Right lung (tissue), 5 donors: ENCODE measurements around the gene TMEM138. TPM values are rescaled to one million over a fixed set of nuclear protein-coding genes. Genes with fewer than 3 reads are reported as not detected.
"Not testable (repeated sequence)": the region's sequence is repeated elsewhere in the genome, so short reads cannot be mapped to it uniquely, and the experiment has no call there.

Source experiments
- DNase-seq, 2 donors: peaks; one replicate each; pipeline ENCODE4 v3.0.0-alpha.2; 2013
- polyA plus RNA-seq, 5 donors: library from polyadenylated mRNA; unstranded; fragments of 120-200 nt; gene quantifications; one replicate each; pipeline versions ENCODE4 v1.2.1 to v1.2.3, GENCODE V29; 2013; ENCODE audit warnings: inconsistent platforms in 1 of 5, low replicate concordance in 1 of 5; ENCODE audit not compliant: insufficient read length in 5 of 5, insufficient read depth in 1 of 5

TMEM138 gene
- polyA plus RNA-seq, 5 donors = 42.7 to 56.1 (median 48.8) TPM

DNA sequence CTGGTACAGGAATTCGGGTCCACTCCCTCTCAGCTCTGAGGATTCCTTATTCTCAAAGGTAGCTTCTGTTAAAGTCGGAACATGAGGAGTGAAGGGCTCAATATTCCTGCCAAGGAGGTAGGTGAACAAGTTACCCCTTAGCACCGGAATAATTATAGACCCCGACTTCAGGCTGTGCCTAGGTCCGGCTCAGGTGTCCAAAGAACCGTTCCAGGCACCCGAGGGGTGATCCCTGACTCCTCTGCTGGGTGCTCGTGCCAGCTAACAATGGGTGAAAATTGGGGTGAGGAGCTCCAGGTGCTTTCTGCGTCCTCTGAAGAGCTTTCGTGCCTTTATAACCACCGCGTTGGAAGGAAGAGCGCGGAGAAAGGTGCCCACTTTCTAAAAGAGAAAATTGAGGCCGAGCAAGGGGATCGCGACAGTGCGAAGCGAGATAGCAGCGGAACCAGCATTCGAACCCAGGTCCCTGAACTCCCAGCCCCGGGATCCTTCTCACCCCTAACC is 885 bp upstream of the TMEM138 start:
- DNase-seq = no peak

DNA sequence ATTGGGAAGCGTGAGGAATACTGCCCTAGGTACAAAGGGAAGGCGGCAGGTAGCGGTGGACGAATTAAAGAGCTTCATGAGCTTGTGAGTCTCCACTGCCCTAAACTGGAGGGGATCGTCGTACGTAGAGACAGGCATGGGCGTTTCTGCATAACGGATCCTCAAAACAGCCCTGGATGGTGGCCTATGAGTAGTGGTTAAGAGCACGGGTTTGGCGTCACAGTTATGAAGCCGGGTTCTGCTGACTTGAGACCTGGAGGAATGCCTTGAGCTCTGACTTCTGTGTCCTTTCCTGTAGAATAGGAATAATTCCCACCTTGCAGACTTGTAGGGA is 335 bp downstream of the TMEM138 start:
- DNase-seq = no peak

DNA sequence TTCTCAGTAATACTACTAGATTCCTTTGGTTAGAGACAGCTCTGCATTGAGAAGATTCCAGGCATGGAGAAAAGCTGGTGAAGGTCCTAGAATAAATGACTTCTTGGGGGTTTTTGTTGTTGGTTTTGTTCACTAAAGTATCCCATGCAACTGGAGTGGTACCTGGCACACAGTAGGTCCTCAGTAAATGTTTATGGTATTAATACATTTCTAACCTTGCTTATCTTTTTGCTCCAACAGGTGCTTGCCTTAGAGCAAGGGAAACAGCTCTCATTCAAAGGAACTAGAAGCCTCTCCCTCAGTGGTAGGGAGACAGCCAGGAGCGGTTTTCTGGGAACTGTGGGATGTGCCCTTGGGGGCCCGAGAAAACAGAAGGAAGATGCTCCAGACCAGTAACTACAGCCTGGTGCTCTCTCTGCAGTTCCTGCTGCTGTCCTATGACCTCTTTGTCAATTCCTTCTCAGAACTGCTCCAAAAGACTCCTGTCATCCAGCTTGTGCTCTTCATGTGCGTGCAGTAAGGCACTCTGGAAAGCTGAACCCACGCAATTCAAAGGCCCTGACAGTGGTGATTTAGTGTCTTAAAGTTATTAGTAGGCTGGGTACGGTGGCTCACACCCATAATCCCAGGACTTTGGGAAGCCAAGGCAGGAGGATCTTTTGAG is 2.0 kb downstream of the TMEM138 start:
- DNase-seq = no peak

DNA sequence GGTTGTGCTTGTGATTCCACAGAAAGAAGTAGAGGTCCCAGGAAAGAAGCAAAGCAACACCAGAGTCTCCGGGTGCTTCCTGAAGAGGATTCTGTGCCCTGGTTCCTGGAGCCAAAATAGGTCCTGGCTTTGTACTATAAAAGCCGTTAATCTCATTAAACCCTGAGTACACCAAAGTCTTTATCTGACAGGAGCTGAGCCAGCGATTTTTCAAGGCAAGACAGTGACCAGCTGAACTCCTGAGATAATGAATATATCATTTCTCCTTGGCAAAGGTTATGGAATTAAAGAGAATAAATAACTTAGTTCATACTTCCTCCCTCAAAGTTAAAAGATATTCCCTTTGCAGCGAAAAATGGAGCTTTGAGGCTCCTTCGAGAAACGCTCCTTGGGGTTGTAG is 5.2 kb downstream of the TMEM138 start:
- no peak for DNase-seq

DNA sequence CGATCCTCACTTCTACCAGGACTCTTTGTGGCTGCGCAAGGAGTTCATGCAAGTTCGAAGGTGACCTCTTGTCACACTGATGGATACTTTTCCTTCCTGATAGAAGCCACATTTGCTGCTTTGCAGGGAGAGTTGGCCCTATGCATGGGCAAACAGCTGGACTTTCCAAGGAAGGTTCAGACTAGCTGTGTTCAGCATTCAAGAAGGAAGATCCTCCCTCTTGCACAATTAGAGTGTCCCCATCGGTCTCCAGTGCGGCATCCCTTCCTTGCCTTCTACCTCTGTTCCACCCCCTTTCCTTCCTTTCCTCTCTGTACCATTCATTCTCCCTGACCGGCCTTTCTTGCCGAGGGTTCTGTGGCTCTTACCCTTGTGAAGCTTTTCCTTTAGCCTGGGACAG is 6.5 kb downstream of the TMEM138 start:
- no peak for DNase-seq

DNA sequence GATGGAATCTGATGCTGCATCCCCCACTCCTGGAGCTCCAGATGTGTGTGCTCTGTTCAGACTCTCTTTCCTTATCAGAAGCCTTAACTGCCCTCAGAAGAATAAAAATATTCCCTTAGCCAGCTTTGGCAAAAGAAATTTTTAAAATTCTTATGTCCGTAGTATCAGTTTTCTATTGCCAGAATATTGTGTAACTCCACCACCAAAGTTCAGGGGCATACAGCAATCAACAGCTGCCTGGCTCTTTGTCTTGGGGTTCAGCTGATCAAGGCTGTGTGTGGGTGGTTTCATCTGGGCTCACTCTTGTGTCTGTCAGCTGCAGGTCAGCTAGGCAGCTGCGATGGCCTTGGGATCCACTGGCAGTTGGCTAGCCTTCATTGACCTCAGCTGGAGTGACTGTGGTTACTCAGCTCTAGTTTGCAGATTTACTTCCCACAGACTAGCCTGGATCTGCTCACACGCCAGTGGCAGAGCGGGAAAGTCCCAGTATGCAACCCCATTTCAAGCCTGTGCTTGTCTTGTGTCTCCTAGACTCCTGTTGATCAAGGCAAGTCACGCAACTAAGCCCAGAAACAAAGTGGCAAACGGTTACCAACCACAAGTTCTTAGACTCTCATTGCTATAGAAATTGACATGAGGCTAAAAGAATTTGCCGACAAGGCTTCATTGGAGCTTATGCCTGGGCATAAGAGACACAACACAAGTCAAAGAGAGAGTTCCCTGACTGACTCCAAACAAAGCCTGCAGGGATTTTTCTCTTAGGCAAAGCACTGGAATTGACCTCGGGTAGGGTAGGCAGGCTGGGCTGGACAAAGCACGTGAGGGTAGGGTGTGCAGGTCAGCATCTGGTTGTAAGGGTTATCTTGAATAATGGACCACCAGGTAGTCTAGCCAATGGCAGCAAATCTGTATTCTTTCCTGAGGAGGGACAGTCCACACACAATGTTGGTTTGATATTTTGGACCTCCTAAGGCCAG is 7.5 kb downstream of the TMEM138 start:
- peak in 1 of 2 donors; percentile 54 for DNase-seq

DNA sequence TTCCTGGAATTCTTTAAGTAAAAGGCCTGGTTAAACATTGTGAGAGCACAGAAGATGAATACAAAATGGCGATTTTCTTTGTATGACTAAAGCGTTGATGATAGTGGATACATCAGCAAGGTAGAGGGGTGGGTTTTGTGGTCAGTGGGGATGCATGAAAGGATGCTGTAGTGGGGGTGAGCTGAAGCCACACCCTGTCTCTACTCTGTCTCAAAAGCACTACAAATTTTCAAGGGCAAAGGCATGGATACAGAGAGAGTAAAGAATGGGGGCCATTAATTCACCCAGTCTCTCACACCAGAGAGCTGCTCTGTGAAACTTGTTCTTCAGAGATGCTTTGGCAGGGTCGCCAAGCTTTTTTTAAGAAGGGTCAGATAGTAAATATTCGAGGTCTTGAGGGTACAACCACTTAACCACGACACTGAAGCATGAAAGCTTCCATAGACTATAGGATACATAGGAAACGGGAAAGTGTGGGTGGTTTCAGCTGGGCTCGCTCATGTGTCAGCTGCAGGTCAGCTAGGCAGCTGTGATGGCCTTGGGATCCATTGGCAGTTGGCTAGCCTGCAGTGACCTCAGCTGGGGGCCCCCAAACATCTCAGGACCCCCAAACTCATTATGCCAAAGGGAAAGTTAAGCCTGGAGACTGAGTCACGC is 8.3 kb downstream of the TMEM138 start:
- no peak for DNase-seq

DNA sequence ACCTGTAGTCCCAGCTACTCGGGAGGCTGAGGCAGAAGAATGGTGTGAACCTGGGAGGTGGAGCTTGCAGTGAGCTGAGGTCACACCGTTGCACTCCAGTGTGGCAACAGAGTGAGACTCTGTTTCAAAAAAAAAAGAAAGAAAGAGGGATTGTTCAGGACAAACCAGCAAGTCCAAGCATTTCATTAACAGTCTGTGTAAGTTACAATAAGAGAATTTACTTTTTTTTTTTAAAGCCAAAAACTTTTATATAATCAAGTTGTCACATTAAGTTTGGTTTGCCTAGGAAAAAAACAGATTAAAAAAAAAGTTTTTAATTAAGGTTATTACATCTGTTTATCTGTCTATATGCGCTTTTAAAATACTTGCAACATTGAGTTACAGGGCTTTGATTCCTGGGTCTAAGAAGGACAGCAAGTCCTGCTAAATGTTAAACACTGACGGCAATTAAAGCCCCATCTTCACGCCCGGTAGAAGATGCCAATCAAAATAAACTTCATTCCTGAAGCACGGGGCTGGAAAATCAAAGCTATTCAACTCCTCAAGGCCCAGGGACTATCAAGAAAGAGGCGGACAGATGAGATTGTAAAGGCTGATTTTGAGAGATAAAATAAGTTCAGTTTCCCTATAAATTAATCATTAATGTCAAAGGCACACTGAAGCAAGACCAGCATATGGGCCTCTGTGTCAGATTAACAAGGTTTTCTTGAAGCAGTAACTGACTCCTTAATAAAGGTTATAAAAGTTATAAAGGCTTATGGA is 10.7 kb downstream of the TMEM138 start:
- DNase-seq = no peak

DNA sequence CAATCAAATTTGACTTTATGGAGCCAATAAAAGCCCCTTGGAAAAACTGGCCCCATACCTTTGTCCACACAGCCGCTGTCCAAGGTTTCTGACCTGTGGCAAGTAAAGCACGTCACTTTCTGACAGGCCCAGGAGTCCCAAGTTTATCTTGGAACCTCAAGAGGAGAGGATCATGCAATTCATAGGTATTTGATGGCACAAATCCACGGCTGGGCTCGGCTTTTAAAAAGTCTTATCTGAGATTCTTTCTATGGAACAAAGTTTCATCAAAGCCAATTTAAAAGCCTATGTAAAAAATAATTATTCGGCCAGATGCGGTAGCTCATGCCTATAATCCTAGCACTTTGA is 13.6 kb downstream of the TMEM138 start:
- DNase-seq = no peak

DNA sequence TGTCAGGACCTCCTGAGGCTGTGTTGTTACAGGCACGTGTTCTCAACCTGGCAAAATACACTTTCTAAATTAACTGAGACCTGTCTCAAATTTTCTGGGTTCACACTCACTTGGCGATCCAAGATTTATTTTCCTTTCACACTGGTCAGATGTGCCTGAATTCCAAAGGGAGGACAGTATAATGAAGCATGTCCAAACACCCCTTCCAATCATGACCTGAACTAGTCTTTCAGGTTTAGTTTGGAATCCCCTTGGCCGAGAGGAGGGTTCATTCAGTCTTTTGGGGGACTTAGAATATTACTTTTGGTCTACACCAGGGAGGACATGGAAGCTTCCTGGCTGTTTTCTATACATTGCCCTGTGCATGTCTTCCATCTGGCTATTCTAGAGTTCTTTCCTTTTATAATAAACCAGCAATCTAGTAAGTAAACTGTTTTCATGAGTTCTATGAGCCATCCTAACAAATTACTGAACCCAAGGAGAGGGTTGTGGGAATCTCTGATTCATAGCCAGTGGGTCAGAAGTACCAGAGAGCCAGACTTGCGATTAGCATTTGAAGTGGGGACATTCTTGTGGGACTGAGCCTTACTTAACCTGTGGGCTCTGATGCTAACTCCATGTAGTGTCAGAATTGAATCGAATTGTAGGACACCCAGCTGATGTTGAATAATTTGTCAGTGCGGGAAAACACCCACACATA is 15.4 kb downstream of the TMEM138 start:
- no peak for DNase-seq

DNA sequence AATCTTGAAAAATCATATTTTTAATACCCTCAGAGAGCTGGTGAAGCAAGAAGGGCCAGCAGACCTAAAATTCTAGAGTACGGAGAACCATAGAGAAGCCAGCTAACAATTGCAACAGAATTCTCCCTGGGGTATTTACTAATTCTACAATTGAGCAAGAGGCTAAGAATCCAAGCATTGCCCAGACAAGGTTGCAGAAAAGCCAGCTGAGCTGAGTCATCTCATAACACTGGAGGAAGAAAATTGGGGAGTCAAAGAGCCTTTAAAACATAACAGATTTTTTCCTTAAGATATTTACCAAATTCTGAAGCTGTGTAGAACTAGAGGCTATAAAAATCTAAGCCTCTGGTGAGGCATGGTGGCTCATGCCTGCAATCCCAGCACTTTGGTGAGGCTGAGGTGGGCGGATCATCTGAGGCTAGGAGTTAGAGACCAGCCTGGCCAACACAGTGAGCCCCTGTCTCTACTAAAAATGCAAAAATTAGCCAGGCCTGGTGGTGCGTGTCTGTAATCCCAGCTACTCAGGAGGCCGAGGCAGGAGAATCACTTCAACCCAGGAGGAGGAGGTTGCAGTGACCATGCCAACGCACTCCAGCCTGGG is 16.6 kb downstream of the TMEM138 start:
- no peak for DNase-seq

DNA sequence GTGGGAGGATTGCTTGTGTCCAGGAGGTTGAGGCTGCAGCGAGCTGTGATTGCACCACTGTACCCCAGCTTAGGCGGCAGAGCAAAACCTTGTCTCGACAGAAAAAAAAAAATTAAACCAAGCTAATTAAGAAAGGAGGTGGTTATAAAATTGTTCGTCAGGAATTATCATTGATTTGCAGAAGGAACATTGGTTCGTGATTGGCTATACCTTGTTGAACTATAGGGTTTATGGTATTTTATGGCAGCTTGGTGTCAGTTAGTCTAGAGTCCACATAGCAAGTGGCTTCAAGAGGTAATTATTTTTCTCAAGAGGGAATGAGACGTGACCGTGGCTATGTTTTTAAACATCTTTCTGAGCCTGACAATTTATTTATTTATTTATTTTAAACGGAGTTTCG is 18.7 kb downstream of the TMEM138 start:
- DNase-seq = no peak

DNA sequence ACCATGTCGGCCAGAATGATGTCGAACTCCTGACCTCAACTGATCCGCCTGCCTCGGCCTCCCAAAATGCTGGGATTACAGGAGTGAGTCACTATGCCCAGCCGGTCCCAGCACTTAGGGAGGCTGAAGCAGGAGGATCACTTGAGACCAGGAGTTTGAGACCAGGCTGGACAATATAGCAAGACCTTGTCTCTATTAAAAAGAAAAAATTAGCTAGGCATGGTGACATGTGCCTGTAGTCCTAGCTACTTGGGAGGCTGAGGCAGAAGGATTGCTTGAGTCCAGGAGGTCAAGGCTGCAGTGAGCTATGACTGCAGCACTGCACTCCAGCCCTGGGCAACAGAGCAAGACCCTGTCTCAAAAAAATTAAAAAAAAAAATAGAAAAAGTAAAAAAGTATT is 21.7 kb downstream of the TMEM138 start:
- DNase-seq = not testable (repeated sequence)

DNA sequence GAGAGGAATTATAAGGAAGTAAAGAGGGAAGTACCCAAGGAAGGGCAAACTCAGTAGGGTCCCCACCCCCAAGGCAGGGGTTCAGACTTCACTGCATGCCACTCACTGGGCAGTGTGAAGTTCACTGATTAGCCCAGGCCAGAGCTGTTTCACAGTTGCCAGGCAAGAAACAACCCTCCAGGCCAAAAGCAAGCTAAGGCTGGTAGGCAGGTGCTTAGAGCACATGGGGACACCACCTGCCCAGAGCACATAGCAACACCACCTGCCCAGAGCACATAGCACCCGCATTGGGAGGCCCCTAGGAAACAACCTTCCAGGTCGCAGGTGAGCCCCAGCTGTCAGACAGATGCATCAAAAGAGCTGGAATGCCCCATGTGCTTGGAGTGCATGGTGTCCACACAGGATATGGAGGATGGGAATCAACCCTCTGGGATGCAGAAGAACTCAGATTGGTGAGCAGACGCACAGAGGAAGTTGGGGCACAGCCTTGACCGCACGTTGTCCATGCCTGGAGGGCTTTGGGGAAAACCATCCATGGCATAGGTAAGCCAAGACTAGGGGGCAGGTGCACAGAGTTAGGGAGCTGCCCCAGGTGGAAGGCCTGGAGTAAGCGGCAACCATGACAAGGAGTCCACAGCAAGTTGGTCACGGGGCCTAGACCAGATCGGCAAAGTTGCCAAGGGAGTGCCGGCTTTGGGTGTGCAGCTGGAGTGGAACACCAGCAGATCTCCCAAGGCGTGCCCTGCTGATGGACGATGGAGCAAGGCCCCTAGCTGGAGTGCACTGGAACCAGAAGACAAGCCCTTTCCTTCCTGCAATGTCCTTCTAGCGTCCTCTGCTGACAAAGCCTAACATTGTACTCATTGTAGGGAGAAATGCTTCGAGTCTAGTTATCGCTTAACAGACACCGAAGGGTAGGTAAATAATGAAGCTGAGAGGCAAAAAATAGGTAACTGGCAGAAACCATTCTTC is 22.4 kb downstream of the TMEM138 start:
- no peak for DNase-seq

DNA sequence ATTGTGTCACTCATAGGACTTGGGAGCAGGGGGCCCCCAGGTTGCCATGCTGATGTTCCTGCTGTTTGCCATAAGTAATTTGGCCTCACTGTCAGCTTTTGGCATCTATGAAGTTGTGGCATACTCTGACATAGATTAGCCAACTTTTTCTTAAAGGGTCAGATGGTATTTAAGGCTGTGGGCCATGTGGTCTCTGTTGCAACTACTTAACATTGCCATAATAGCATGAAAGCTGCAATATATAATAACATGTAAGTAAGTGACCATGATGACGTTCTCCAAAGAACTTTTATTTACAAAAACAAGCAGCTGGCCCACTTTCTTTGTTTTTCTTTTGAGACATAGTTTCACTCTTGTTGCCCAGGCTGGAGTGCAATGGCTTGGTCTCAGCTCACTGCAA is 28.0 kb downstream of the TMEM138 start:
- no peak for DNase-seq

DNA sequence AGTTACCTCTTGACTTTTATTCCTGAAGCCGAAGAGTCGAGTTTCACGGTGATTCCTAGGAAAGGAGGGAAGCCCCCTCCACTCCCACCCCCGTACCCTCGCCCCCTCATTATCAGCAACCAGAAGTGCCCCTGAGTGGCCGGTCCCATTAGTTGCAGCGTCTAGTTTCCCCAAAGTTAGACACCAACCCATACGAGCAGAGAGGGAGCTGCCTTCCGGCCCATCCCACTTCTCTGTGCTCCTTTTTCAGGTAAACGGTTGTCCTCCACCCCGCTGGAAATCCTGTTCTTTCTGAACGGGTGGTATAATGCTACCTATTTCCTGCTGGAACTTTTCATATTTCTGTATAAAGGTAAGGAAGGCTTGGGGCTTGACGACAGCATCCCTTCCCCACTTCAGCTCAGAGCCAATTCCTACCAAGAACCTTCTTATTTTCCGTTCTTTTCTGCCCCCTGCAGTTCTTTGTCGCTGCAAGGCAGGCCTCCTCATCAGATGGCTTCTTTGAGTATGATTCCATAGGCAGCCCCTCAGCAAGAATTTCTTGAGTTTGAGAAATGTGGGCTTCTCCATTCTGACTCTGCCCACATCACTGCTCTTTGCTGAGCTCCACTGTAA is 30.9 kb downstream of the TMEM138 start:
- peak in 1 of 2 donors; percentile 12 for DNase-seq

DNA sequence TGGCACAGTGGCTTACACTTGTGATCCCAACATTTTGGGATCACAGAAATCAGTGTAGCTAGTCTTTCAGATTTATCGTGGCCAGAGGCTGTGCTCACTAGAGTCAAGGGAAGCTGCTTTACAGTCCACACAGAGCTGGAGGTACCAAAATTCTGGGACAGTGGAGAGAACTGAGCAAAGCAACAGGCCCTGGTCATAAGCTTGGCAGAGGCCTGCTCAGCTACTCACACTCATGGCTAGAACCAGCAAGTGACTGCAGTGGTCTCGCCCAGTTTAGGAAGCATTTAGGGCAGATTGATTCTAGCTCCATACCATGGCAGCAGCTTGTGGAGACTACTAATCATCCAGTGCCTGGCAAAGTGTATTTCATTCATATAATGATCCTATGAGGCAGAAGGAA is 39.0 kb downstream of the TMEM138 start:
- no peak for DNase-seq

DNA sequence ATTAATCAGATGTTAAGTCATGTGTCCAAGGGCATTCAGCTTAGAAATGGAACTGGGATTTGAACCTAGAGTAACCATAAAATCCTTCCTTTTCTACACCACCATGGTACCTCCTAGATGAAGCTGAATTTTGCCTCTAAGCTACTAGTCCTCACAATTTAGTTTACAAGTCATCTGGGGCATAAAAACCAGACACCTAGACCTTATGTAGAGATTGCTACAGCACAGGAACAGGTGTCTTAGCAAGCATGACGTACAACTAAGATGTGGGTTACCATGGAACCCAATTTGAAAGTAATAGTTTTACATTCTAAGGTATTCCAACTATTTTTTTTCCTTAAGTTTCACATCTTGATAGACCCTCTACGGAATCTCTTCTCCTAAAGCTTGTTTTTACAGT is 39.4 kb downstream of the TMEM138 start:
- DNase-seq = no peak

DNA sequence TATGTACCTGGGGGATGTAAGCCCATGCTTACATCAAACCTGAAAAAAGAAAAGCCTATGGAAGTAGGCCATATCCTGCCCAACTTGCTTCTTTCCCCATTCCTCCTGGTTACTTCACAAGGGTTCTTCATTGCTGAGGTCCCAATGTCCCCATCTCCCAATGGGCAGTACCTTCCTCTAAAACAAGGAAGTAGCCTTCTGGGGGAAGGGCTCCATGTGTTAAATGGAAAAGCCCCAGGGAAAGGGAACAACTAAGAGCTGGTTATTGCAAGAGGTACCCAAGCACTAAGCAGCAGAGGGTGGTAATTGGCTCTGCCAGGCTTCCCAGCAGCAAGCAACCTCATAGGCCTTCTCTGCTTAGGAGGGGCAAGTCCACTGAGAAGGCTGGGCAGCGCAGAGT is 41.5 kb downstream of the TMEM138 start:
- no peak for DNase-seq
